ENCODE results near the gene ROBO2. TPM values are rescaled to one million over a fixed set of nuclear protein-coding genes. Genes with fewer than 3 reads are reported as not detected.

The ROBO2 gene
- total and polyA plus RNA-seq, 10 of the 15 experiments (the other 5 are each of a cell fraction or from before 2014, with no cell fraction given): 0.22 to 2.5 (median 0.81) TPM

- TF ChIP-seq ZBED1 (IDR thresholded peaks at IDR 0.05; ENCODE audit: borderline replicate concordance) (no peak), MYB (IDR thresholded peaks at IDR 0.05; ENCODE audit: borderline replicate concordance, low read depth, low read length) (no peak), IRF5 (IDR thresholded peaks at IDR 0.05; ENCODE audit: borderline replicate concordance) (no peak), EZH2 (IDR thresholded peaks at IDR 0.05; ENCODE audit: borderline replicate concordance, control insufficient read depth, low read depth, low read length) (no peak), EED (IDR thresholded peaks at IDR 0.05; ENCODE audit: low read depth) (no peak), HCFC1 (IDR thresholded peaks at IDR 0.05; ENCODE audit: low read length) (no peak)
These were observed 473.6 kb downstream of the ROBO2 start (continued) for GRCh38 chr3:77513542-77513941.

- FAIRE-seq: no peak
- no peaks in the 10 kb centered on the region for H3K27me3 ChIP-seq (replicated peaks in 1 of 2; ENCODE audit: control insufficient read depth in 2 of 2, insufficient read depth in 2 of 2, low read length in 1 of 2)
- no TSS peak for BruUV-seq (replicated peaks)
- H3K4me3 ChIP-seq: no peak overlapping the region
- H4K20me1 ChIP-seq (ENCODE audit: control insufficient read depth, insufficient read depth): no peaks in the 10 kb centered on the region
- H3K36me3 ChIP-seq (ENCODE audit: control insufficient read depth in 2 of 2, insufficient read depth in 2 of 2, low read length in 1 of 2): no peaks in the 10 kb centered on the region
- intact Hi-C loops (cut with micrococcal nuclease; ENCODE audit: unreplicated experiment): no loop called here
- H3K9ac ChIP-seq (ENCODE audit: control insufficient read depth, insufficient read depth, low read length): no peak overlapping the region
- no peak overlapping the region for H3K27ac ChIP-seq (ENCODE audit: control insufficient read depth, insufficient read depth)
- ChIA-PET RAD21 (ENCODE audit: unreplicated experiment) (no interaction called here), SMC1A (ENCODE audit: uncharacterized antibody, unreplicated experiment) (no interaction called here), CTCF (no interaction called here), POLR2A (no interaction called here)
- H2AFZ ChIP-seq (ENCODE audit: control insufficient read depth, low read depth, low read length): no peak overlapping the region
- no peak for DNase-seq (ENCODE audit: low read depth, low spot score)
- no peak overlapping the region for H3K4me2 ChIP-seq (ENCODE audit: control insufficient read depth, insufficient read depth)
- in situ Hi-C loops (cut with MboI): no loop called here
- no peaks in the 10 kb centered on the region for H3K4me1 ChIP-seq (ENCODE audit: control insufficient read depth, insufficient read depth, low read length)
- H3K9me3 ChIP-seq (replicated peaks; ENCODE audit: control insufficient read depth, insufficient read depth, low read length): no peaks in the 10 kb centered on the region
- H3K79me2 ChIP-seq (ENCODE audit: control insufficient read depth, insufficient read depth, low read length): no peaks in the 10 kb centered on the region
- no peak for ATAC-seq
- TF ChIP-seq ELK1 (IDR thresholded peaks at IDR 0.05; ENCODE audit: low read depth, low read length) (no peak), ZNF24 (IDR thresholded peaks at IDR 0.05) (no peak), ZBED1 (IDR thresholded peaks at IDR 0.05; ENCODE audit: borderline replicate concordance) (no peak), GABPA (IDR thresholded peaks at IDR 0.05; ENCODE audit: low read depth) (no peak), JUNB (IDR thresholded peaks at IDR 0.05) (no peak), POU2F2 (IDR thresholded peaks at IDR 0.05; ENCODE audit: borderline replicate concordance, low read depth, low read length) (no peak), ATF7 (IDR thresholded peaks at IDR 0.05; ENCODE audit: low read depth) (no peak), ZNF687 (IDR thresholded peaks at IDR 0.05) (no peak), STAT1 (conservative IDR thresholded peaks at IDR 0.05) (no peak), ZSCAN29 (IDR thresholded peaks at IDR 0.05) (no peak), CREB1 (IDR thresholded peaks at IDR 0.05; ENCODE audit: low read depth) (no peak), POLR2A (IDR thresholded peaks at IDR 0.05; ENCODE audit: low read depth, low read length) (no peak), MLLT1 (IDR thresholded peaks at IDR 0.05) (no peak), SUPT20H (IDR thresholded peaks at IDR 0.05; ENCODE audit: borderline replicate concordance, control insufficient read depth, low read depth, low read length) (no peak)
These were observed 474.9 kb downstream of the ROBO2 start for GRCh38 chr3:77514766-77515165.

All from GM12878 (cell line).